LNCaP clone FGC (cell line): ENCODE data around the gene CNGA3.
"Not testable (repeated sequence)": the region's sequence is repeated elsewhere in the genome, so short reads cannot be mapped to it uniquely, and the experiment has no call there.

Experiments
- DNase-seq: peaks from one replicate; pipeline ENCODE4 v3.0.0-alpha.2; 2011; ENCODE audit warnings: low read depth
- H3K4me3 ChIP-seq: 2 replicates; pipeline ENCODE4 v1.5.1; 2011; ENCODE audit warnings: mild to moderate bottlenecking, low read depth, low read length, control low read depth
- TF ChIP-seq, protein P1 (sequence below): IDR thresholded peaks from 2 replicates; pipeline ENCODE4 v1.5.1; 2012; ENCODE audit warnings: mild to moderate bottlenecking; ENCODE audit not compliant: control insufficient read depth, insufficient read depth; ENCODE audit errors: extremely low read depth

The CNGA3 gene

DNA sequence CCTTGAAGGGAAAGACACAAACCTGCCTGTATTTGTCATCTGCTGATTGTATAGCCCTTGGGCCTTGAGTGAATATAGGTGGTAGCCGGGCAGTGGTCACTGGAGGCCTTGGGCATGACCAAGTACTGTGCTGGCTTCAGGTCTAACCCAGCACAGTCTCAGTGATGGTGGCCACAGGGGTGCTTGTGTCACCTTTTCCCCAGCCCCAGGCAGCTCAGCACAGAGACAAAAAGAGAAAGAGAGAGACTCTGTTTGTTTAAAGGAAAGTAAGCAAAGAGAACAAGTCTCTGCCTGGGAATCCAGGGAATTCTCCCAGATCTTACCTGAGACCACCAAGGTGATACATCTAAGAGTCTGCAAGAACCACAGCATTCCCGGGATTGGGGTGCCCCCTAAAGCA is 59.0 kb downstream of the CNGA3 start:
- DNase-seq = no peak
- TF ChIP-seq, protein P1, sequence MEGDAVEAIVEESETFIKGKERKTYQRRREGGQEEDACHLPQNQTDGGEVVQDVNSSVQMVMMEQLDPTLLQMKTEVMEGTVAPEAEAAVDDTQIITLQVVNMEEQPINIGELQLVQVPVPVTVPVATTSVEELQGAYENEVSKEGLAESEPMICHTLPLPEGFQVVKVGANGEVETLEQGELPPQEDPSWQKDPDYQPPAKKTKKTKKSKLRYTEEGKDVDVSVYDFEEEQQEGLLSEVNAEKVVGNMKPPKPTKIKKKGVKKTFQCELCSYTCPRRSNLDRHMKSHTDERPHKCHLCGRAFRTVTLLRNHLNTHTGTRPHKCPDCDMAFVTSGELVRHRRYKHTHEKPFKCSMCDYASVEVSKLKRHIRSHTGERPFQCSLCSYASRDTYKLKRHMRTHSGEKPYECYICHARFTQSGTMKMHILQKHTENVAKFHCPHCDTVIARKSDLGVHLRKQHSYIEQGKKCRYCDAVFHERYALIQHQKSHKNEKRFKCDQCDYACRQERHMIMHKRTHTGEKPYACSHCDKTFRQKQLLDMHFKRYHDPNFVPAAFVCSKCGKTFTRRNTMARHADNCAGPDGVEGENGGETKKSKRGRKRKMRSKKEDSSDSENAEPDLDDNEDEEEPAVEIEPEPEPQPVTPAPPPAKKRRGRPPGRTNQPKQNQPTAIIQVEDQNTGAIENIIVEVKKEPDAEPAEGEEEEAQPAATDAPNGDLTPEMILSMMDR = no peak
- no peak overlapping the region for H3K4me3 ChIP-seq

DNA sequence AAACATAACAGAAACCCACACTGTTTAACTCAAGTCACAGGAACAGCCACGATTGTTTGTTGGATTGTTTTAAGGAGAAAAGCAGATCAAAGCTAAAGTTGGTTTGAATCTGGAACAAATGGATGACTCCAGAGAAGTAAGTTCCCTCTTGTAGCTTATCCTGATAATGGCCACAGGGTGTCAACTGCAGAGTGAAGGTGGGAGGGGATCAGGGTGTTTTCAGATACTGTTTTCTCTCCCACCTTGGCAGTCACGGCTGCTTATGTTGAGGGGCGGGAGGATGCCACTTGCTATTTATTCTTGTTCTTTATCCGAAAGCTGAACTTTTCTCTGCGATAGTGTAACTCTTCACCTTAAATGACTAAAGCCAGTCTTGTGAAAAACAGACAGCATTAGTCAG is 61.9 kb downstream of the CNGA3 start:
- no peak for DNase-seq
- no peak overlapping the region for H3K4me3 ChIP-seq
- TF ChIP-seq, protein P1 = no peak

DNA sequence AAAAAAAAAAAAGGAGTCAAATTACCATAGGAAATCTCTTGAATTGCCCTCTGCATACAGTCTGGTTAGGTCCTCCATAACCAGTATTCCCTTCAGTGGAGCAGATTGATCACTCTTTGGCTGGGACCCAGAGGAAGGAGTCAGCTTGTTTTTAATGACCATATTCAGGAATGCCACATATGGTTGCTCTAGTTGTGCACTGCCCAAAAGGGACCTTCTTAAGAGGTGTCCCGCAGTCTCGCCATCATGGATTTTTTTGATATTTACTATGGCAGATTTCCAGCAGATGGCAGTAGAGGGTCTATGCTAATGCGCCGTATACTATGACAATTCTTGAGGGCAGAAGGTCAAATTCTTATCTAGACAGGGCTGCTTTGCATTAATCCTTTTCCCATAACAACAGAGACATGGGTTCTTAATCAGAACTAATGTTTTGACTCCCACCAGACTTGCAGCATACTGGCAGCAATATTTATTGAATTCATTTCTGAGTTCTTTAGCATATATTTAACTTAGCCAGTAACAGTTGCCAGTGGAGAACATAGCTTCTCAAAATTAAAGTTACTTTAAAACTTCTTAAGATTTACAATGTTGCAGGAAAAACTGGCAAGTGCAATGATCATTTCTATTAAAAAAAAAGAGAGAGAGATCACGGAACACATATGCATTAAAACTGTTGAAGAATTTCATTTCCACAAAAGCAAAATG is 66.6 kb downstream of the CNGA3 start:
- TF ChIP-seq, protein P1 = peak; percentile 54
- DNase-seq = peak; percentile 23
- H3K4me3 ChIP-seq = no peak overlapping the region

DNA sequence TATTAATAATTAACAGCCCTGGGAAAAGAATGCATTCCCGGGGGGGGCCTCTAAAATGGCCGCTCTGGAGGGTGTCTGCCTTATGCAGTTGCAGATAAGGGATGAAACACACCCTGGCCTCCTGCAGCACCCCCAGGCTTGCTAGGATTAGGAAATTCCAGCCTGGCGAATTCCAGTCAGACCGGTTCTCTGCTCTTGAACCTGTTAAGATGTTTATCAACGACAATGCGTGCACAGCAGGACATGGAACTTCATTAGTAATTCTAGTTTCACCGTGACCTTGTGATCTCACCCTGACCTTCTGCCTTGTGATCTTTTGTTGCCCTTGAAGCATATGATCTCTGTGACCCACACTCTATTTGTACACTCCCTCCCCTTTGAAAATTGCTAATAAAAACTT is 68.0 kb downstream of the CNGA3 start:
- not testable (repeated sequence) for DNase-seq, H3K4me3 ChIP-seq

DNA sequence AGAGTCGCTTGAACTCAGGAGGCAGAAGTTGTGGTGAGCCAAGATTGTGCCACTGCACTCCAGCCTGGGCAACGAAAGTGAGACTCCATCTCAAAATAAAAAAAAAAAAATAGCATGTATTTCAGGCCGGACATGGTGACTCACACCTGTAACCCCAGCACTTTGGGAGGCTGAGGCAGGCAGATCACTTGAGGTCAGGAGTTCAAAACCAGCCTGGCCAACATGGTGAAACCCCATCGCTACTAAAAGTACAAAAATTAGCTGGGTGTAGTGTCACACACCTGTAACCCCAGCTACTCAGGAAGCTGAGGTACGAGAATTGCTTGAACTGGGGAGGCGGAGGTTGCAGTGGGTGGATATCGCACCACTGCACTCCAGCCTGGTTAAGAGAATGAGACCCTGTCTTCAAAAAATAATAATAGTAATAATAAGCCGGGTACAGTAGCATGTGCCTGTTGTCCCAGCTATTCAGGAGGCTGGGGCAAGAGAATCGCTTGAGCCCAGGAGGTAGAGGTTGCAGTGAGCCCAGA is 69.5 kb downstream of the CNGA3 start:
- not testable (repeated sequence) for H3K4me3 ChIP-seq, DNase-seq

DNA sequence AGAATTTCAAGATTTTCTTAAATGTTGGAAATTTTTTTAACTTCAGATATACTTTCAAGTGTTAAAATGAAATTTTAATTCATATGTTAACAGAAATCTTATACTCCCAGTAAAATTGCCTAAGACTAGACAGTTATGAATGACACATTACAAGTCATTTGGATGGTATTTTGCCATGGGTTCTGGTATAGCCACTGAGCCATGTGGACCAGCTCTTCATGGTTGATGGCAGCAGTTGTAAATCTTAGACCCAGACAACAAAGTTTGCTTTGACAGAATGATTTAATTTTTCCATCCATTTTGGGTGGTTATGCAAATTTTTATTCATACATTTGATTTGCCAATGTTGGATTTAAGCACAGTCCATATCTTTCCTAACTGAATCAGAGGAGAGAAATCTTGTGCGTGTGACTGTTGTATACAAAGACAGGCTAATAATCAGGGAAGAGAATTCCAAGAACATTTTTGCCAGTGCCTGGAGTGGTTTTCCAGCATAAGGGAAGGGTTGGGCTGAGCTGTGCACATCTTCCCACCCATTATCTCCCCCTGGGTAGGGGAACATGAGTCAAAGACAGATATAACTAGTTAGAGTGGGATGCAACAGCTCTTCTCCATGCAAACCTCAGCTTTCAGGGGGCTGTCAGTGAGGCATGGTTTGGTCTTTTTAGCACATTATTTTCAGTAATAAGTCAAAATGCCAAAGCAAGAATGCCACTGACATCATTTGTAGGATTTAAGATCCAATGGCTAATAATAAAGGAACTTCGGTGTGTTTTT is 70.3 kb downstream of the CNGA3 start:
- no peak overlapping the region for H3K4me3 ChIP-seq
- TF ChIP-seq, protein P1 = no peak
- DNase-seq = no peak

DNA sequence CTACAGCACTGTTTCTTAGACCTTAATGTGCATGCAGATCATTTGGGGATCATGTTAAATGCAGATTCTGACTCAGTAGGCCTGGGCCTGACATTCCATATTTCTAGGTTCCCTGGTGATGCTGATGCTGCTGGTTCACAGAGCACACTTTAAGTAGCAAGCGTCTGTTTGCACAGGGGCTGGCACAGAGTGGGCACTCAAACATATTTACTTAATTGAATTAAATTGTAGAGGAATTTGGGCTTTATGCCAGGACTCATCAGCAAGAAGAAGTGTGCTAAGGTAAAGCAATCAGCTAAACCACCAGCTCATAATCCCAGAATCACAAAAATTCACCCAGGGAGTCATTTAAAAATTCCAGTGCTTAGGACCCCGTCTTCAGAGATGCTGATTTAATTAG is 73.3 kb downstream of the CNGA3 start:
- TF ChIP-seq, protein P1 = no peak
- no peak overlapping the region for H3K4me3 ChIP-seq
- DNase-seq = no peak
